HepG2 (cell line): ENCODE data around the gene TMEM253.

Source experiments
- ARNT ChIP-seq: fragments of 450-650 bp; IDR thresholded peaks from 2 replicates; pipeline ENCODE4 v1.6.1; 2017
- ATF2 ChIP-seq: sonication (generic); formaldehyde crosslinking; IDR thresholded peaks from 2 replicates; pipeline ENCODE4 v1.4.0; 2020; ENCODE audit warnings: missing genetic modification reagents
- CTCF ChIP-seq: sonication (generic); formaldehyde crosslinking; IDR thresholded peaks from 2 replicates; pipeline ENCODE4 v1.5.0; 2020; ENCODE audit warnings: mild to moderate bottlenecking, missing genetic modification reagents, moderate library complexity
- FOXK2 ChIP-seq: fragments of 450-650 bp; IDR thresholded peaks from 2 replicates; pipeline ENCODE4 v1.6.1; 2016
- GABPB1 ChIP-seq: IDR thresholded peaks from 2 replicates; pipeline ENCODE4 v1.6.1; 2016; ENCODE audit warnings: mild to moderate bottlenecking, missing genetic modification reagents, moderate library complexity, missing compliant biosample characterization
- ISL2 ChIP-seq: sonication (generic); formaldehyde crosslinking; IDR thresholded peaks from 2 replicates; pipeline ENCODE4 v1.5.0; 2020; ENCODE audit warnings: missing genetic modification reagents
- ZBTB10 ChIP-seq: sonication (generic); formaldehyde crosslinking; IDR thresholded peaks from 2 replicates; pipeline ENCODE4 v1.4.0; 2020; ENCODE audit warnings: missing genetic modification reagents, borderline replicate concordance
- ZNF558 ChIP-seq: sonication (generic); formaldehyde crosslinking; IDR thresholded peaks from 2 replicates; pipeline ENCODE4 v1.9.0; 2022; ENCODE audit warnings: mild to moderate bottlenecking, missing genetic modification reagents, borderline replicate concordance

- no peak for TF ChIP-seq CTCF (CRISPR knock-in tag)
- no peak for TF ChIP-seq ARNT
- TF ChIP-seq ATF2 (CRISPR knock-in tag) = no peak
- TF ChIP-seq ZBTB10 (CRISPR knock-in tag) = no peak
- no peak for TF ChIP-seq ZNF558 (CRISPR knock-in tag)
- no peak for TF ChIP-seq GABPB1 (CRISPR knock-in tag)
- no peak for TF ChIP-seq FOXK2
- no peak for TF ChIP-seq ISL2 (CRISPR knock-in tag)
Measured at GRCh38 chr14:21106176-21106497, 5.3 kb downstream of the TMEM253 start.
